Spleen (tissue), 11 donors: Measurements from ENCODE around the gene PROSER3. TPM values are rescaled to one million over a fixed set of nuclear protein-coding genes. Genes with fewer than 3 reads are reported as not detected.

Experiments used
- DNase-seq: peaks from one replicate; pipeline ENCODE4 v3.0.0-alpha.2; 2020
- H3K27ac ChIP-seq, 8 donors: fragments of 200-600 bp; sonication (generic) in 7 of 8; 1 replicate in 4 of 8; 2 replicates in 4 of 8; pipeline versions ENCODE4 v1.5.0 to v1.8.0; 2016 to 2021; ENCODE audit warnings: inconsistent platforms in 4 of 8, mild to moderate bottlenecking in 4 of 8, moderate library complexity in 1 of 8
- H3K27me3 ChIP-seq, 7 donors: fragments of 200-600 bp; sonication (generic) in 6 of 7; replicated peaks in 1 of 7; 1 replicate in 4 of 7; 2 replicates in 3 of 7; pipeline versions ENCODE4 v1.5.0 to v1.8.0; 2016 to 2021; ENCODE audit warnings: inconsistent platforms in 3 of 7, mild to moderate bottlenecking in 1 of 7
- H3K36me3 ChIP-seq, 6 donors: fragments of 200-600 bp; sonication (generic) in 5 of 6; 1 replicate in 4 of 6; 2 replicates in 2 of 6; pipeline versions ENCODE4 v1.5.0 to v1.8.0; 2016 to 2021; ENCODE audit warnings: inconsistent platforms in 2 of 6
- H3K4me1 ChIP-seq, 6 donors: fragments of 200-600 bp; sonication (generic) in 5 of 6; 1 replicate in 3 of 6; 2 replicates in 3 of 6; pipeline versions ENCODE4 v1.5.0 to v1.8.0; 2016 to 2021; ENCODE audit warnings: inconsistent platforms in 3 of 6
- H3K4me3 ChIP-seq, 8 donors: fragments of 200-600 bp; sonication (generic) in 7 of 8; 1 replicate in 4 of 8; 2 replicates in 4 of 8; pipeline versions ENCODE4 v1.5.0 to v1.8.0; 2016 to 2021; ENCODE audit warnings: inconsistent platforms in 4 of 8, mild to moderate bottlenecking in 4 of 8, moderate library complexity in 2 of 8
- H3K9me3 ChIP-seq, 8 donors: fragments of 200-600 bp; sonication (generic) in 7 of 8; 1 replicate in 4 of 8; 2 replicates in 4 of 8; pipeline versions ENCODE4 v1.5.0 to v1.8.0; 2016 to 2021; ENCODE audit warnings: inconsistent platforms in 4 of 8
- CTCF ChIP-seq, 11 experiments: fragments of 200-600 bp in 7 of 11; fragments of 450-650 bp in 4 of 11; sonication (generic) in 4 of 11; IDR thresholded peaks in 8 of 11; conservative IDR thresholded peaks in 3 of 11; 1 replicate in 7 of 11; 2 replicates in 4 of 11; pipeline versions ENCODE4 v1.4.0 to v1.8.0; 2016 to 2021; ENCODE audit warnings: antibody characterized with exemption in 11 of 11, inconsistent platforms in 4 of 11, mild to moderate bottlenecking in 1 of 11
- POLR2A ChIP-seq, 3 donors: fragments of 450-650 bp; IDR thresholded peaks; one replicate each; pipeline ENCODE4 v1.5.1; 2017; ENCODE audit warnings: antibody characterized with exemption in 3 of 3, mild to moderate bottlenecking in 1 of 3
- POLR2AphosphoS5 ChIP-seq, 3 donors: sonication (generic); formaldehyde crosslinking; IDR thresholded peaks; one replicate each; pipeline ENCODE4 v1.5.1; 2017; ENCODE audit warnings: antibody characterized with exemption in 3 of 3
- WGBS, 5 donors: extraction: QIAGEN DNeasy Blood & Tissue Kit in 3 of 5; methylation state at CpG; one replicate each; pipeline versions ENCODE4 v1.1.5 to v1.1.7; 2013 to 2018; 5-methylcytosine and 5-hydroxymethylcytosine counted together
- intact Hi-C: fragments of 100-400 bp; cut with DNase I; formaldehyde crosslinking; loops from one replicate; pipeline ENCODE4 v1.15.0; 2023; ENCODE audit warnings: low total_unique reads
- polyA plus RNA-seq, 3 donors: library from polyadenylated mRNA; stranded (reverse); fragments of 200-250 nt; gene quantifications; one replicate each; pipeline ENCODE4 v1.2.1, GENCODE V29; 2013
- total RNA-seq, 7 donors: library from RNA; depleted of rRNA in 3 of 7; stranded (reverse); fragments of >200 nt in 3 of 7; fragmentation: NEBNext Ultra II Directional in 4 of 7; extraction: Animal tissue kit (Norgen Biotek cat#: 25700) in 4 of 7; gene quantifications; one replicate each; pipeline versions ENCODE4 v1.1.0 to v1.2.1, GENCODE V29; 2016 to 2021
- donor health status: healthy with polysubstance abuse.
- donor health status: DM: no; HTN: no; CAD: no; lungs with moderate emphysema.
- donor health status: DM: no; HTN: no; CAD: no.
- donor health status: Bipolar disorder and iron deficiency.
- donor health status: healthy.
- donor health status: DM: no; HTN: no; CAD: no.
- donor health status: DM: yes; HTN: yes; CAD: no.

Gene PROSER3
- total and polyA plus RNA-seq, 10 donors = 2.0 to 25.2 (median 14.8) TPM

GRCh38 chr19:35712567-35713505, 45.1 kb upstream of the PROSER3 start:
- Histone ChIP-seq H3K27ac (peak overlapping the region in 6 of 8 donors; percentile 21 to 97 (median 72)), H3K4me3 (peak overlapping the region in 3 of 8 donors; percentile 21 to 87 (median 31)), H3K36me3 (no peaks in the 10 kb centered on the region), H3K4me1 (peaks cover 17 to 72% (median 56%) of the 10 kb centered on the region in 6 donors), H3K9me3 (no peaks in the 10 kb centered on the region), H3K27me3 (no peaks in the 10 kb centered on the region)
- no peak for TF ChIP-seq CTCF (IDR thresholded peaks at IDR 0.05 in 8 of 11, conservative IDR thresholded peaks at IDR 0.05 in 3 of 11)
- TF ChIP-seq POLR2AphosphoS5 (IDR thresholded peaks at IDR 0.05) = peak in 1 of 3 donors; percentile 54
- 52 to 69% (median 65%) methylated on average over 10 to 11 of the region's 11 CpGs for WGBS, 5 donors
- no peak for DNase-seq
- intact Hi-C loops = loop anchor here (10.0 kb wide), 1 partner anchor 158 kb away; no protein-coding TSS in a partner anchor

DNA sequence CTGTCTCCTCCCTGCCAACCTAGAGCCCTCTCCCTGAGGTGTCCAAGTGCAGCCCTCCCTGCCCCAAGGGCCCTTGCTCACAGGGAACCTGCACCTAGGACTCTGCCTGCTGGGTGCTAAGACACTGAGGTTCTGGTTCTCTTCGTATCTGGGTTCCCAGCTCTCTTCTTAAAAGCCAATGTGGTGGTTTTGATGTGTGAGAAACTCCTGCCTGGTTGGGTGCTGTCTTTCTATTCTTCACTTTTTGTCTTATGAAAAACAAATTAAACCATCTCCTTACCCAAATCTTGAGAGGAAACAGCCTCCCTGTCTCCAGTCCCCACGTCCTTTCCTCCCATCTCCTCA, 44.5 kb upstream of the PROSER3 start:
- Histone ChIP-seq H3K9me3 (no peaks in the 10 kb centered on the region), H3K27me3 (no peaks in the 10 kb centered on the region), H3K4me1 (peaks cover 17 to 74% (median 58%) of the 10 kb centered on the region in 6 donors), H3K36me3 (no peaks in the 10 kb centered on the region), H3K27ac (peak overlapping the region in 6 of 8 donors; percentile 21 to 97 (median 72)), H3K4me3 (peak overlapping the region in 3 of 8 donors; percentile 21 to 87 (median 31))
- DNase-seq = no peak
- TF ChIP-seq POLR2AphosphoS5 (IDR thresholded peaks at IDR 0.05) (peak in 1 of 3 donors; percentile 0), CTCF (IDR thresholded peaks at IDR 0.05 in 8 of 11, conservative IDR thresholded peaks at IDR 0.05 in 3 of 11) (no peak), POLR2A (IDR thresholded peaks at IDR 0.05) (no peak)
- intact Hi-C loops = loop anchor here (10.0 kb wide), 1 partner anchor 159 kb away; no protein-coding TSS in a partner anchor
- WGBS, 5 donors = 50 to 68% (median 62%) methylated on average over 2 of the region's 2 CpGs

DNA sequence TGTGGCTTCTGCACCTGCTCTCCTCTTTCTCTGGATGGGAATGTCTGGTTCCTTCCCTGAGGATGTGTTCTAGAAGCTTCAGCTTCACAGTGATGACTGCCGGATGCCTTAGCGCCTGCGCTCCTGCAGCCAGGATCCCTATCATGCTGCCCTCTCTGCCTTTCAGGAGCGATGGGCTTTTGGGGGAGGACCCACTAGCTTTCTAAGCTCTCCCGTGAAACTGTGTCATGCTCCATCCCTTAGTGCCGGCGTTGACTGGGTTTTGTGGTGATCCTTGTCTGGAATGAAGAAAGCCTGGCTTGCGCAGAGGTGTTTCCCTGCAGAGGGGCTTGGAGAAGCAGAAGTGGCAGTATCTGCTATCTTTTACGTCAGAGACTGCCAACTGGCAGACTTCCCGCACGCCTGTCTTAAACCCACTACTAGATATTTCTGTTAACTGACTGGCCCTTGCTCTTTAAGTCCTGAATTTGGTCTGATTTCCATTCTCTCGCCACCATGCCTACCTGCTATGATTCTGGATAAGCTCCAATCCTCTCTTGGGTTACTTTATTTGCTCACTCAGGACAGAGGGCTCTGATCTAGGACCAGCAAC, 44.0 kb upstream of the PROSER3 start:
- no peaks in the 10 kb centered on the region for H3K36me3 ChIP-seq
- TF ChIP-seq POLR2AphosphoS5 (IDR thresholded peaks at IDR 0.05) (no peak), POLR2A (IDR thresholded peaks at IDR 0.05) (no peak), CTCF (IDR thresholded peaks at IDR 0.05 in 8 of 11, conservative IDR thresholded peaks at IDR 0.05 in 3 of 11) (no peak)
- no peaks in the 10 kb centered on the region for H3K9me3 ChIP-seq
- H3K27me3 ChIP-seq = no peaks in the 10 kb centered on the region
- H3K27ac ChIP-seq = peak overlapping the region in 5 of 8 donors; percentile 22 to 97 (median 80)
- WGBS, 5 donors = 65 to 87% (median 74%) methylated on average over 12 of the region's 12 CpGs
- no peak for DNase-seq
- H3K4me1 ChIP-seq = peaks cover 22 to 79% (median 63%) of the 10 kb centered on the region in 6 donors
- intact Hi-C loops = loop anchor here (10.0 kb wide), 1 partner anchor 159 kb away; no protein-coding TSS in a partner anchor
- H3K4me3 ChIP-seq = peak overlapping the region in 3 of 8 donors; percentile 21 to 87 (median 31)
